Measurements from ENCODE around the gene MEX3C.
A peak's percentile ranks its signal among the peaks of the same experiment; 100 is the strongest.

Gene MEX3C

GRCh38 chr18:51170664-51171063 is 26.8 kb downstream of the MEX3C start:
- H3K4me1 Mint-ChIP-seq = peaks cover 62% of the 10 kb centered on the region
- DNase-seq (no peak), ATAC-seq (no peak)
- H3K27ac Mint-ChIP-seq = peak overlapping the region; percentile 93 to 98
- no peaks in the 10 kb centered on the region for H3K9me3 Mint-ChIP-seq
- peak overlapping the region; percentile 65 to 82 for H3K4me3 Mint-ChIP-seq
- H3K27me3 Mint-ChIP-seq = no peaks in the 10 kb centered on the region

GRCh38 chr18:51169731-51170130 is 27.8 kb downstream of the MEX3C start:
- Mint-ChIP-seq H3K4me1 (peaks cover 68% of the 10 kb centered on the region), H3K4me3 (peak overlapping the region; percentile 65 to 82), H3K27ac (peak overlapping the region; percentile 68 to 98), H3K27me3 (no peaks in the 10 kb centered on the region), H3K9me3 (no peaks in the 10 kb centered on the region)
- ATAC-seq = peak; percentile 15
- no peak for DNase-seq

- ATAC-seq = no peak
- H3K27me3 Mint-ChIP-seq = no peaks in the 10 kb centered on the region
- H3K27ac Mint-ChIP-seq = peak overlapping the region in 1 of 2 donors; percentile 68
- no peak for DNase-seq
- H3K9me3 Mint-ChIP-seq = no peaks in the 10 kb centered on the region
- H3K4me1 Mint-ChIP-seq = peaks cover 65% of the 10 kb centered on the region
- H3K4me3 Mint-ChIP-seq = peak overlapping the region; percentile 45 to 65
Observed at GRCh38 chr18:51168960-51169662, 28.4 kb downstream of the MEX3C start.

- H3K27me3 Mint-ChIP-seq = no peaks in the 10 kb centered on the region
Observed at GRCh38 chr18:51168026-51168742, 29.3 kb downstream of the MEX3C start.

DNA sequence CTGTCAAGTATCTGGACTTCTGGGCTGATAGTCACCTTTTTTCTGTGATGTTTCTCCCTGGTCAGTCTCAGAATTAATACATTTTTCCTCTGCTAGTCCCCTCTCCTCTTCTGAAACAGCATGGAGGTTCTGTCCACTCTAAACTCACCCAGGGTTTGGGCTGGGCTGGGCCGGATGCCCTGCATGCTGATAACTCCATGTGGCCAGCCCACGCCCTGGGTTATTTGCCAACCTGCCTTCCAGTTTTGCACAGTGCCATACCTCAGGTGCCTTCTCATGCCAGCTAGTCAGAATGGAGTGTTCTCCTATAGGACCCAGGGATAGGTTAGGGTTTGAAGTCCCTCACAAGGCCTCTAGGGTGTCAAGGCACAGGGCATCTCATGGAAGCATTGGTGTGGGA is 32.2 kb downstream of the MEX3C start:
- DNase-seq (no peak), ATAC-seq (no peak)
- Mint-ChIP-seq H3K27ac (no peak overlapping the region), H3K9me3 (no peaks in the 10 kb centered on the region), H3K27me3 (no peaks in the 10 kb centered on the region), H3K4me1 (peaks cover 44% of the 10 kb centered on the region), H3K4me3 (no peak overlapping the region)

More at GRCh38 chr18:51168026-51168742, 29.3 kb downstream of the MEX3C start:
- ATAC-seq = no peak
- Mint-ChIP-seq H3K4me3 (peak overlapping the region in 1 of 2 donors; percentile 45), H3K4me1 (peaks cover 62% of the 10 kb centered on the region), H3K9me3 (no peaks in the 10 kb centered on the region), H3K27ac (no peak overlapping the region)
- no peak for DNase-seq

DNA sequence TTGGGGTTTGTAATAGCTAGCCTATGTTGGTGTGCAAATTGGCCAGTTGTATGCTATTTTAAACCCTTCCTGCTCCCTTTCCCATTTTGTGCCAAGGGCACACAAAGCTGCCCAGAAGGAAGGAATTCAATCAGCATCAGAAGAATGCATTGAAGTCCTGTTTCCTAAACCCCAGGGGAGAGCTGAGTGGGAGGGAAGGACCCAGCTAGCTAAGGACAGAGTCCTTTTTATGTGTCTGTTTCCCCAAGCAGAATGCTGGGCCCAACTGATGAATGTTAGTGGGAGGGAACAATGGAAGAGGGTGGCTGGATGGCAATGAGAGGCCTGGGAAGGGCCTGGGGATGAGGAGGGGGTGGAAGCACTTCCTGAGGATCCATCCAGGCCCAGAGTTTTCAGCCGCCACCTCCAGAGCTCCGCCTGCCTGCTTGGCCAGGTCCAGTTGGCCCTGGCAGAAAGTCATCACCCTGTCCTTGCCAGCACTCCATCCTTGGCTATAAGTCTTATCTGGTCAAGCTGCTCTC is 32.7 kb downstream of the MEX3C start:
- no peak for DNase-seq
- H3K4me3 Mint-ChIP-seq = no peak overlapping the region
- no peaks in the 10 kb centered on the region for H3K27me3 Mint-ChIP-seq
- H3K4me1 Mint-ChIP-seq = peaks cover 44% of the 10 kb centered on the region
- H3K9me3 Mint-ChIP-seq = no peaks in the 10 kb centered on the region
- ATAC-seq = no peak
- H3K27ac Mint-ChIP-seq = no peak overlapping the region

- DNase-seq = no peak
- Mint-ChIP-seq H3K4me3 (no peak overlapping the region), H3K4me1 (peaks cover 44% of the 10 kb centered on the region), H3K27me3 (no peaks in the 10 kb centered on the region), H3K9me3 (no peaks in the 10 kb centered on the region), H3K27ac (no peak overlapping the region)
- ATAC-seq = no peak
Observed at GRCh38 chr18:51164342-51164741, 33.1 kb downstream of the MEX3C start.

DNA sequence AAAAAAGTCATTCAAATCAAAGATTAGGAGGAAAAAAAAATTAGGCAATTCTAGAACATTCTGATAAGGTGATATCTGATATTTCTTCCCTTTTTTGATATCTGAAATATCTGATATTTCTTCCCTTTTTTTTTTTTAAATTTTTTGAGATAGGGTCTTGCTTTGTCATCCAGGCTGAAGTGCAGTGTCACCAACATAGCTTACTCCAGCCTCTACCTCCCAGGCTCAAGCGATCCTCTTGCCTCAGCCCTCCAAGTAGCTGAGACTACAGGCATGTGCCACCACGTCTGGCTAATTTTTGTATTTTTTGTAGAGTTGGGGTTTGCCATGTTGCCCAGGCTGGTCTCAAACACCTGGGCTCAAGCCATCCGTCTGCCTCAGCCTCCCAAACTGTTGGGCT is 33.9 kb downstream of the MEX3C start:
- Mint-ChIP-seq H3K4me1 (peaks cover 36% of the 10 kb centered on the region), H3K9me3 (peaks cover 0 to 5% of the 10 kb centered on the region in 2 donors), H3K27ac (no peak overlapping the region), H3K4me3 (no peak overlapping the region), H3K27me3 (no peaks in the 10 kb centered on the region)
- DNase-seq = no peak
- no peak for ATAC-seq

- peak; percentile 49 for ATAC-seq
- Mint-ChIP-seq H3K27ac (no peak overlapping the region), H3K9me3 (peaks cover 0 to 5% of the 10 kb centered on the region in 2 donors)
Observed at GRCh38 chr18:51162617-51163016, 34.9 kb downstream of the MEX3C start.

DNA sequence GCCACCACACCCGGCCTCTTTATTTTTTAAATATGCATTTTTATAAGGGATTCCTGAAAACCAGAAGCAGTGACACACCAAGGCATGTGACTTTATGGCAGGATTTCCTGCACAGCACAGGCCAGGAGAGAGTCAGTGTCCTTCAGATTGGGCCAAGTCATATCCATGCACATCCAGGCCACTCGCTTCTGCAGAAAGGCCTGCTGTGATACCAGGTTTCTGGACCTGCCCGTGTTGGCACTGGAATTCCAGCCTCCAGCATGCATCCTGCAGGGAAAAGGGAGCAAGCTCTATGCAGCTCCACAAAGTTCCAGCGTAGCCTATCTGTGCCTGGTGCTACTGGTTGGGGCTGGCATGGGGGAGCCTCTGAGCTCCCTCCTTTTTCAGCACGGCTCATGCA is 36.8 kb downstream of the MEX3C start:
- Mint-ChIP-seq H3K4me3 (no peak overlapping the region), H3K9me3 (peaks cover 0 to 5% of the 10 kb centered on the region in 2 donors), H3K27me3 (no peaks in the 10 kb centered on the region), H3K4me1 (peaks cover 33% of the 10 kb centered on the region), H3K27ac (no peak overlapping the region)
- DNase-seq (no peak), ATAC-seq (no peak)

More at GRCh38 chr18:51162617-51163016, 34.9 kb downstream of the MEX3C start:
- Mint-ChIP-seq H3K27me3 (no peaks in the 10 kb centered on the region), H3K4me1 (peaks cover 26% of the 10 kb centered on the region), H3K4me3 (no peak overlapping the region)
- DNase-seq = no peak

DNA sequence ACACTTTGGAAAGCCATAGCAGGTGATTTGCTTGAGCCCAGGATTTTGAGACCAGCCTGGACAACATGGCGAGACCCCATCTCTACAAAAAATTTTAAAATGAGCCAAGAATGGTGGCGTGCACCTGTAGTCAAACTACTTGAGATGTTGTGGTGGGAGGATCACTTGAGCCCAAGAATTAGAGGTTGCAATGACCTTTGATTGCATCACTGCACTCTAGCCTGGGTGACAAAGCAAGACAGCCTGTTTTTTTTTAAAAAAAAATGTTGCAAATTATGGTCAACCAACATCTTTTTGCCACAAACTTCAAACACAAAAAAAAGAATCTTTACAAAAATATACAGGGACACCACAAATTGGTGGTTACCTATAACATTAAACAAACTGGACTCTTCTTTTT is 40.3 kb downstream of the MEX3C start:
- H3K4me3 Mint-ChIP-seq = no peak overlapping the region
- peaks cover 55% of the 10 kb centered on the region for H3K4me1 Mint-ChIP-seq
- H3K9me3 Mint-ChIP-seq = peaks cover 0 to 5% of the 10 kb centered on the region in 2 donors
- ATAC-seq (no peak), DNase-seq (no peak)
- no peaks in the 10 kb centered on the region for H3K27me3 Mint-ChIP-seq
- H3K27ac Mint-ChIP-seq = no peak overlapping the region

- H3K27me3 Mint-ChIP-seq = no peaks in the 10 kb centered on the region
- peak overlapping the region; percentile 96 to 99 for H3K27ac Mint-ChIP-seq
- peak overlapping the region; percentile 84 to 89 for H3K4me3 Mint-ChIP-seq
- ATAC-seq (no peak), DNase-seq (no peak)
- peaks cover 66% of the 10 kb centered on the region for H3K4me1 Mint-ChIP-seq
- H3K9me3 Mint-ChIP-seq = peaks cover 5 to 13% of the 10 kb centered on the region in 2 donors
Observed at GRCh38 chr18:51154431-51155063, 42.9 kb downstream of the MEX3C start.

- peaks cover 2 to 13% of the 10 kb centered on the region in 2 donors for H3K9me3 Mint-ChIP-seq
- H3K27me3 Mint-ChIP-seq = no peaks in the 10 kb centered on the region
- H3K4me3 Mint-ChIP-seq = peak overlapping the region; percentile 84 to 89
- H3K27ac Mint-ChIP-seq = peak overlapping the region; percentile 96 to 99
- DNase-seq = peak; percentile 53 to 70
- ATAC-seq = peak; percentile 75
- H3K4me1 Mint-ChIP-seq = peaks cover 65% of the 10 kb centered on the region
Observed at GRCh38 chr18:51153659-51154371, 43.7 kb downstream of the MEX3C start.

- peak overlapping the region; percentile 80 to 86 for H3K4me3 Mint-ChIP-seq
- H3K27ac Mint-ChIP-seq = peak overlapping the region; percentile 96 to 99
- peaks cover 0 to 13% of the 10 kb centered on the region in 2 donors for H3K9me3 Mint-ChIP-seq
- ATAC-seq (peak; percentile 81), DNase-seq (peak; percentile 57 to 79)
- H3K27me3 Mint-ChIP-seq = no peaks in the 10 kb centered on the region
- peaks cover 62% of the 10 kb centered on the region for H3K4me1 Mint-ChIP-seq
Observed at GRCh38 chr18:51151568-51152511, 45.6 kb downstream of the MEX3C start.

All from stimulated activated naive CD8-positive, alpha-beta T cell treated with anti-CD3 and anti-CD28 coated beads, Interleukin-15, amount 100 ng/mL, for 72 hours (primary cell).